Measurements from ENCODE around the gene NRXN3.

NRXN3 gene

DNA sequence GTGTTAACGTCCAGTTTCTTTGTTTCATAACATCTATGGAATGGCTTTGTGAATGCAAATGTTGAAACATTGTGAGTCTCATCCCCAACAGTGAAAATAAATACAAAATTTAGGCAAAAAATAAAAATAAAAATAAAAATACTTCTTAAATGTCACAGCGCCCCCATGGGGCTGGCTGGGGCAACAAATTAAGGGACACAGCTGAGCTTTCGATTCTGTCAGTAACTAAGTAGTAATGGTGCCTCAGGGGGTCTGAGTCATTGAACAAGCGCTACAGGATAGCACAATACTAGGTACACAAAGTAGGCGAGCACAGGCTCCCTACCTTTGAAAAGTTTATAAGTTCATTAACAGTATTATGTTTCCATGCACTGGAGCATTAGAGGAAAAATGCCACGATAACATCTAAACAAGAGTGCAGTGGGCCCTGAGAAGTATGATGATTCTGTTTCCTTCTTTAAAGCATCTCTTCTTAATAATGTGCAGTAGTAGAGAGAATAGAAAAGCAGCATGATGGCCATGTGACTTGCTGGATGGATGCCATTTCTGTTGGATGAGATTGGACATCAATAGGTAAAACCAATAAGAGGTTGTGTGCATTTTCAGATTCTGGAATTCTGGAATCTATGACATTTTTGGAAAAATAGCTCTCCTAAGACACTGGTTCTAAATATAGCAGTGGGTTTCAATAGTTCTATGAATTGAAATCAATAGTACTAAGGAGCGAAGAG is 1374.0 kb downstream of the NRXN3 start:
- in situ Hi-C loops (cut with MboI; ENCODE audit: low sequenced_read_pairs), result no loop called here

DNA sequence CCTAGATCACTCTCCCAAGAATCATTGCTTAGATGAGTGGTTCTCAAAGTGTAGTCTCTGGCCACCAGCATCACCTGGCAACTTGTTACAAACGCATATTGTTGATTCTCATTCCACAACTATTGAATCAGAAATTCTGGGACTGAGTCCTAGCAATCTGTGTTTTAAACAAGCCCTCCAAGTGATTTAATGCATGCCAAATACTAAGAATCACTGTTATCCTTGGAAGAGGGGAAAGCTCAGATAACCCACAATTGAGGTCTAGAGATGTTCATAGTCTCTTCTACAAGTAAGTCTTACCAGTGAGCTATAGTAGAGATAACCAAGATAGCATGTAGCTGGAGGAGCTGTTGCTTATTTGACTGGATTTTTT is 1374.5 kb downstream of the NRXN3 start:
- in situ Hi-C loops (cut with MboI; ENCODE audit: low sequenced_read_pairs), result no loop called here

- in situ Hi-C loops (cut with MboI; ENCODE audit: low sequenced_read_pairs), result no loop called here
Observed at GRCh38 chr14:79548836-79549235, 1378.7 kb downstream of the NRXN3 start.

DNA sequence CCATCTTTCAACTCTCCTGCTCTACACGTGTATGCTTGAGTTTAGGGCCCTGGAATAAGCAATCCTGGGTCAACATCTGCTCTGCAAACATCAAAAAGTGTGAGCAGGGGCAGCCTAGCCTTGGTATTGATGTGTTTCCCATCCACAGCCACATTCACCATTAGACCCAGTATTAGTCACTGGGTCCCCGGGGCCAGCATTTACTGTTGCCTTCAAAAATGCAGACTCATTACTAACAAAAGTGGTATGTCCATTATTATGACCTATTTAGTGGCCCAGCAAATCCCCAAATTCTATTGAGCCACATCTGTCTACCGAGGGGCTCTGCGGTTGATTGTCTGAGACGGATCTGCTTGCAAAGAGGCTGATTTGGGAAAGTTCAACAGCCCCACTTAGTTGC is 1379.3 kb downstream of the NRXN3 start:
- in situ Hi-C loops (cut with MboI; ENCODE audit: low sequenced_read_pairs), result no loop called here

DNA sequence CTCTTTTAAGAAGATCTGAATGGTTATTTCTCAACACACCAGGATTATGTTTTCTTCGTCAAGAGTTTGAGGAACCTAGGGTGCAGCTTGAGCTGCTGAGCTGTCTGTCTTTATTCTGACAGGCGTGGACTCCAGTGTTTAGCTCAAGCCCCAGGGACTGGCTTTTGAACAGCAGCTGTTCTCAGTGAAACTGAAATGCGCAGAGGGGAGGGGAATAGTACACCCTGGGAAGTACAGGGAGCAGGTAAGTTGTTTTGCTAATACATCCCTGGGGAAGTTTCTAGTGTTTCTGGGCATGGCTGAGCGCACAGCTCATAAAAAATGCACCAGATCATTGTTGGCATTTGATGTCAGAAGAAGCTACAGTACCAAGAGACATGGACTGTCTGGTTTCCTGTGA is 1381.3 kb downstream of the NRXN3 start:
- in situ Hi-C loops (cut with MboI; ENCODE audit: low sequenced_read_pairs), result no loop called here

DNA sequence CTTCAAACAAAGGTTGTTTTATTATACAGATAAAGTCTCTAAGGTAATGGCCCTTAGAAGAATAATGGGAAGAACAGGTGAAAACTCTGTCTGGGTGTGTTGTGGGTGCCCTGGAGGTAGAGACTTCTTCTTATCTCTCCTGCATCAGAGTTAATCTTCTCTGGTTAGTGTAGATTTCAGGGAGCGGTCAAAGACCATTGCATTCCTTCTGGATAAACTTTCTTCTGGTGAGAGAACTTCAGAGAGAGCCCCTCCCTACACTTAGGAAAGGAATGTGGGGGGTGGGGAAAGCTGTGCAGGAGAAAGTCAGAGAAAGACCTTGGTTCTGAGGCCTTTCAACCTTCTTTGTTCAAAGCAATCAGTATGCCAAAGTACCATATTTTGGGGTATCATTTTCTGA is 1382.6 kb downstream of the NRXN3 start:
- in situ Hi-C loops (cut with MboI; ENCODE audit: low sequenced_read_pairs), result no loop called here

DNA sequence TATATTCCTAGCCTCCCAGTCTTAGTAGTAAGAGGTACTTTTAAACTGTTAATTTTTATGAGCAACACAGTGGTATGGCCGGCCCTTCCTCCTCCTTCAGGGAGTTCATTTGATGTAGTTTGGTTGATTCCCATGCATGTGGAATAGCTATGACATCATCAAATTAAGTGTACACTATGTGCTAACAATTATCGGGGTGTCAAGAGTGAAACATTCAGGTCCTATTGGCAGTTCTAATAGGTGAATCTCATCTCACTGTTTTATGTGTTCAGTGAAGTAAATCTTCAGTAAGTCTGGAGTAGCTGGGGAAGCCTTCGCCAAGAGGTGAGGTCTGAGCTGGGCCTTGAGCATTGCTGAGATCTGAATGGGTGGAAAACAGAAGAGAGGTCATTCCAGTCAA is 1384.6 kb downstream of the NRXN3 start:
- in situ Hi-C loops (cut with MboI; ENCODE audit: low sequenced_read_pairs), result no loop called here

- in situ Hi-C loops (cut with MboI; ENCODE audit: low sequenced_read_pairs), result no loop called here
Observed at GRCh38 chr14:79555429-79555828, 1385.3 kb downstream of the NRXN3 start.

GRCh38 chr14:79557309-79557708 is 1387.1 kb downstream of the NRXN3 start:
- in situ Hi-C loops (cut with MboI; ENCODE audit: low sequenced_read_pairs), result no loop called here

DNA sequence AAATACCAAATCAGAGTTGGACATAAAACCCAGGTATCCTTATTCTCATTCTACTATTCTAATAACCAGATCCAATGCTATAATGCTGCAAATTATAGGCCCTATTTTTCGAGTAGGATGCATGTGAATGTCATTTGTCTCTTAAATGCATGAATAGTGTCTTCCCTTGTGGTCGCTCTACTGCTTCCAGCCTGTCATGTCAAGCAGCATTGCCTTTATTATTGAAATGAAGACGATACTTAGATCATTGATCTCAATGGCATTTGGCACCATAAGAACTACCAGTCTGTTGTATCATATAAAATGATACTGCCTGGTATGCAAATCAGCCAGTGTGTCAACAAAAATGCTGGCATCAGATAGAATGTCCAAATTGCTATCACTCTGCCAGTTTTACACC is 1392.0 kb downstream of the NRXN3 start:
- in situ Hi-C loops (cut with MboI; ENCODE audit: low sequenced_read_pairs), result no loop called here

DNA sequence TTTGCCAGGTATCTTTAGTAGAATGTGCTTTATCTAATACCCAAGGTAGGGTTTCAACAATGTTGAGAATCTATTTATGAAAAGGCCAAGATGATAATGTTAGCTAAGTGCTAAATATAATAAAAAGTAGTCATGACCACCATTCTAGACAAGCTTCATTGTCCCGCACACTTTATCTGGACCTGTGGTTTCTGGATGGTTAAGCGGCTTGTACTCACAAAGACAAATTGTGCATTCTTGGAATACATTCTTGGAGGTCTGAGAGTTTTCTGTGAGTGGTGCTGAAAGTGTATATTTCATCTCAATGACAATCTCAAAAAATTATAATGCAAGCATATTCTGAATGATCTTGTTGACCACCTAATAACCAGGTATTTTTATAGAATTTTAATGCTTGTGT is 1394.2 kb downstream of the NRXN3 start:
- in situ Hi-C loops (cut with MboI; ENCODE audit: low sequenced_read_pairs), result no loop called here

DNA sequence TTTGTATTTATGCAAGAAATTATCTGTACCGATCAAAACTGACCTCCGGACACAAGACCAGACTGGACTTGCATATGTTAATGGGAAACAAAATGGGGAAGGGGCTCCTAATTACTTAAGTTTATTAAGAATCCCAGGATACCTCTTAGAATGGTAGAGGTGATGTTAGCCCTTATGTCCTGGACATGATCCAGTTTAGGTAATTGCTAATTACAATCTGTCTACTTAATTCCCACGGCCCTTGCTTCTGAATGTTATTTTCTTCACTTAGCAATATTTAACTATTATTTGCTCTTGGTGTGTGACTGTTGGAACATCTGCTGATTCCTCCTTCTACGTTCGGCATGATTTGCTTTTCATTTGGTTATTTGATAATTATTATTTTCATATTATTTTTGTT is 1397.1 kb downstream of the NRXN3 start:
- in situ Hi-C loops (cut with MboI; ENCODE audit: low sequenced_read_pairs), result no loop called here

DNA sequence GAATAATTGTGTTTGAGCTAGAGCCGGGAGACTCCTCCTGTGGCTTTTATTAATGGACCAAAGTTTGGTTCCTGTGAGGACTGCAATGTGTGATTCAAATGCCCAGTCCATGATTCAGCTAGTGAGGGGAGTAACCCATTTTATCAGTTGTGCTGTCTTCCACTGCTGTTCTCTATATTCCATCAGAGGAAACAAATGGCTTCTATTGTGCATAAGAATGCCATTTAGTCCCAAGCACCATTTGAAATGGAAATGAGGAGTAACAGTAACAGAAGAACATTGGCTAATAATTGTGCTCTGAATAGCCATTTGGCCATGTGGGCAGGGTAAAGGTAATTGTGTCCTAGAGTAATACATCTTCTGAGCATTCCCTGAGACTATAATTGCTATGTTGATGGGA is 1398.4 kb downstream of the NRXN3 start:
- in situ Hi-C loops (cut with MboI; ENCODE audit: low sequenced_read_pairs), result no loop called here

DNA sequence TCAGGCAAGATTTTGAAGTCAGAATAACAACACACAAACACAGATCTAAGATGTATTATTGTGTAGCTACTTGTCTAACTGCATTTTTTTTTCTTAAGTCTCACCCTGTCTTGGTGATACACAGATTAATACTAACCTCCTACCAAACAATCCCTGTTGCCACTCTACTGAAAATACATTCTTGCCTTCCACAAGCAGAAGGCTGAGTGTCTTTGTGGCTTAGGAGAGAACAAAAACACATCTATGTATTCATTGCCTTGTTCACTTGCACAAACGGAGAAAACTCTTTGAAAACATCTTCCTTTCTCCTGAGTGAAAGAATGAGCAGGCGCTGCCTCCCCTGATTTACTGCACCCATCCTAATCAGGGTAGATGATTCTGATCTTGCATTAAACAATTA is 1398.9 kb downstream of the NRXN3 start:
- in situ Hi-C loops (cut with MboI; ENCODE audit: low sequenced_read_pairs), result no loop called here

GRCh38 chr14:79570648-79571047 is 1400.5 kb downstream of the NRXN3 start:
- in situ Hi-C loops (cut with MboI; ENCODE audit: low sequenced_read_pairs), result no loop called here

DNA sequence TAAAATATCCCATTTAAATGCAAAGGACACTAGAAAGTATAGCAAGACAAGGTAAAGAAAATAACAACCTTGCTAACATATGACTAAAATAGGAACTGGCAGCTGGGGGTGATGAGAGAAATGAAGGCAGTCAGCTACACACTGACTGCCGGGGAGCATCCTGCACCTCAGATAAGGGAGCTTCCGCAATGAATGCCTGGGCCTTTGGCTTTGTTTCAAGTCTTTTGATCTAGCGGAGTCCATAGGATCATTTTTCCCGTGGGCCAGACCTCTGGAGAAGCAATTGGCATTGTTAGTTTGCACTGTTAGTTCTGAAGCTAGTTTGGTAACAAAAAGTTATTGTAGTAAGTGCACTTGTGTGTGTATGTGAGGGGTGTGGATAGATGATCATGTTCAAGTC is 1401.2 kb downstream of the NRXN3 start:
- in situ Hi-C loops (cut with MboI; ENCODE audit: low sequenced_read_pairs), result no loop called here

DNA sequence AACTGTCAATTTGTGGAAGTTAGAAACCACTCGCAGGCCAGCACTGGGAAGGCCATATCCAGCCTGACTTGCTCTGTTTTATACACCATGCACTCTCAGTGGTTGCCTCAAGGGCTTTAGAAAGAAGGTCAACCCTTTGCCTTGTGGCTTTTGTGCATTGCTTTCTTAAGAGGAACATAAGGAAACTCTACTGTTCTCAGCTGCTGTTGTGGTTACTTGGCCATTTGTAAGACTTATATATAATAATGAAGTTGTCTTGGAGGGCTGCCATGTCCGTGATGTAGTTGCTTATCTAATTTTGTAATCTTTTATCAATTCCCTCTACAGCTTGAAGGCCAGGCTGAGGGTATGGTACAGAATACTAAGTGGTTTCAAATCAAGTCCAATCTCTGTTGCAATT is 1403.3 kb downstream of the NRXN3 start:
- in situ Hi-C loops (cut with MboI; ENCODE audit: low sequenced_read_pairs), result no loop called here

DNA sequence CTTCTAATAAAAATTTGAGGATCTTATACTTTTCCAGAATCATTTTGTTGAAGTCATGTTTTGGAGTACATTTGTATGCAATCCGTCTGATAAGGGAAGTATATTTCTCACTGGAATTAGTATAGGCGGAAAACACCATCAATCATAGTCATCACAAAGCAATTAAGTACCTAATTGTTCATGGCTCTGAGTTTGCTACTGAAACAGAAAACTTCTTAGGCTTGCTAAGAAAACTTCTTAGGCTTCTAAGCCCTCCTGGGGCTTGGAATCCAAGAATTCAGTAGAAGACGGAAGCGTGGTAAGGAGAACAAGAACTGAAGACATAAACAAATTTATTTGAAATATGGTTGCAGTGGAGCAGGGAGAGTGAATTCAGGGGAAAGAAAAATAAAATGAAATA is 1404.9 kb downstream of the NRXN3 start:
- in situ Hi-C loops (cut with MboI; ENCODE audit: low sequenced_read_pairs), result no loop called here

- in situ Hi-C loops (cut with MboI; ENCODE audit: low sequenced_read_pairs), result no loop called here
Observed at GRCh38 chr14:79576424-79576823, 1406.3 kb downstream of the NRXN3 start.

DNA sequence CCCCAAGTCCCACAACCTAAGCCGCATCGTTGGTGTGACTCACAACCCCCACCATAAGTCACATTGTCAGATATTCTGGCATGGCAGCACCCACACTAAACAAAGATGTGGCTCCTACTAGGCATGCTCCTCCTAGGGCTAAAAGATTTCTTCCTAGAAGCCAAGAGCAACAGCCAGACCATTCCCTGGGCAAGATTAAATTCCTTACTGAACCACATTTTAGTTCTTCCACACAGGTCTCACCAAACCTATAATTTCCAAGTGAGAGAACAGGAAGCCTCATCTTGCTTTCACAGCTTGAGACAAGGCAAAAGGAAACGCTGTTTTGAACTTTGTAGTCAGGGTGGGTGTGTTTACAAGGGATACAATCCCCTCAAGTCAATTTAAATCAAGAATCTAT is 1408.3 kb downstream of the NRXN3 start:
- in situ Hi-C loops (cut with MboI; ENCODE audit: low sequenced_read_pairs), result no loop called here

- in situ Hi-C loops (cut with MboI; ENCODE audit: low sequenced_read_pairs), result no loop called here
Observed at GRCh38 chr14:79580414-79580813, 1410.2 kb downstream of the NRXN3 start.

DNA sequence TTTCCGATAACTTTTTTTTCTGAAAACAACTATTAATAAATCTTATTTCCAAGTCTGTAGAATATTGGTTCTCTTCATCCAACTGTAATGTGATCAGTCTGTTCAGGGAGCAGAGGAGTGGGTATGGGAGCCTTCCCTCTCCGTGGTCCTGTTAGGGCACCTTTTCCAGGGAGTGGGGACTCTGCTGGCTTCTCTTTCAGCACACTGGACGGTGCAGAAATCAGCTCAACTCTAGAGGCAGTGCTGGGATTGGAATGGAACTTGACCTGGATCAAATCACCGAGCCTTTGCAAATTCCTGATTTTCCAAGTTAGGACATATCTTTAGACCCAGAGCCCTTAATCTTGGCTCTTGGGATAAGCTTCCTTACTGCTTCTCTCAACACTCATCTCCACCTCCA is 1410.7 kb downstream of the NRXN3 start:
- in situ Hi-C loops (cut with MboI; ENCODE audit: low sequenced_read_pairs), result no loop called here

DNA sequence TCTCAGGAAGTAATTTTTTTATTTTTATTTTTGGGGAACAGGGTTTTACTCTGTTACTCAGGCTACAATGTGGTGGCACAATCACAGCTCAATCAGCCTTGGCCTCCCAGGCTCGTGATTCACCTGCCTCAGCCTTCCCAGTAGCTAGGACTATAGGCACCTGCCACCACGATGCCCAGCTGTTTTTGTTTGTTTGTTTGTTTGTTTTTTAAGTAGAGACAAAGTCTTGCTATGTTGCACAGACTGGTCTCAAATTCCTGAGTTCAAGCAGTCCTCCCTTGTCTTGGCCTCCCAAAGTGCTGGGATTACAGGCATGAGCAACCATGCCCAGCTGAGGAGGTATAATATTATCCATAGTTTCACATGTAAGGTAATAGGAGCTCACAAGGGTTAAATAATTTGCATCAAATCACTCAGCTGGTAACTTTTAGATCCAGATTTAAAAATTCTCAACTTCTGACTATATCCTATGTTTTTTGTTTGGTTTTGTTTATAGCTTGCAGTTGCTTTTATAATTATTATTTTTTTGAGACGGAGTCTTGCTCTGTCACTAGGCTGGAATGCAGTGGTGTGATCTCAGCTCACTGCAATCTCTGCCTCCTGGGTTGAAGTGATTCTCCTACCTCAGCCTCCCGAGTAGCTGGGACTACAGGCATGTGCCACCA is 1411.9 kb downstream of the NRXN3 start:
- in situ Hi-C loops (cut with MboI; ENCODE audit: low sequenced_read_pairs), result no loop called here

All from HL-60/S4 treated with retinoic acid at 250 ng/mL for 4 days and 3 days (cell line).